GM21825 (cell line): ENCODE data around the gene VWCE.

ENCODE experiments used
- ATAC-seq: cut with Tn5 transposase; IDR thresholded peaks from one replicate; pipeline ENCODE4 v1.9.1; 2021; ENCODE audit warnings: mild to moderate bottlenecking, moderate library complexity; ENCODE audit not compliant: unreplicated experiment

Gene VWCE

GRCh38 chr11:61287338-61287977 lies 7.7 kb downstream of the VWCE start:
- no peak for ATAC-seq

DNA sequence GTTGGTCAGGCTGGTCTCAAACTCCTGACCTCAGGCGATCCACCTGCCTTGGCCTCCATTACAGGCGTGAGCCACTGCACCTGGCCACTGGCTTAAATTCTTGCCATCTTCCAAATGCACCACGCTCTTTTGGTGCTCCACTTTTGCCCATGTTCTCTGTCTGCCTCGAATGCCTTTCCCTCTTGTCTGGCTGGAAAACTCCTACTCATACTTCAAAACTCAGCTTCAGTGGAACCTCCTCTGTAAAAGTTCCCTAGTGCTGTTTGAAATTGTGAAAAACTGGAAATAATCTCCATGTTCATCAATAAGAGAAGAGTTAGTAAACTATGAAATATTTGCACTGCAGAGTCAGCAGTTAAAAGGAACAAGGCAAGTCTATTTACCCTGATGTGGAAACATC lies 11.5 kb downstream of the VWCE start:
- no peak for ATAC-seq

GRCh38 chr11:61281581-61282250 lies 13.4 kb downstream of the VWCE start:
- ATAC-seq, result no peak

DNA sequence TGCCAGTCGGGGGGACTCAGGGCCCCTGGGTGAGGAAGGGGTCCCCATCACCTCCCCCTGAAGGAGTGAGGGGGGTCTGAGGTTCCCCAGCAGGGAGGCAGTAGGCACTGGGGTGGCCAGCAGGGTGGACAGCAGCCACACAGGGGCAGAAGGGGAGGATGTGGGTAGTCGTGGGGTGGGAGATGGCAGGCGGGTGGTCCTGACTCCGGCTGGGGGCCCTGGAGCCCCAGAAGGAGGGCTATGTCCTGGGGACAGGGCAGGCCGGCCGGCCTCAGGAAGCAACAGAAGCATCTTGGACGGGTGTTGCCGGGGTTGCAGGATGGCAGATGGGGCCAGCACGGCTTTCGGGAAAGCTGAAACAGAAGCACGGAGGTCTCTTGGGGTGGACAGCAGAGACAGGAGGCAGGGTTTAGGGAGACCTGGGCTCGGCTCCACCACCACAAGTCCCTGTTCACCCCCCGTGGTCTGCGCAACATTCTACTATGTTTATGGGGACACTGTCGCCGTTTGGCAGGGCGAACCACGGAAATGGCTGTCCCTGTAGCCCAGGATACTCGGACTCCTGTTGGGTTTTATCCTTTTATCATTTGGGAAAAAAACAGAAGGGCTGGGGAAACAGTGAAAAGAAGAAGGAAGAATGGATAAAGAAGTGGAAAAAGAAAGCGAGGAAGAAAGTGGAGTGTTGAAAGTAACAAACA lies 14.1 kb downstream of the VWCE start:
- ATAC-seq, result no peak

GRCh38 chr11:61279934-61280659 lies 15.0 kb downstream of the VWCE start:
- no peak for ATAC-seq

DNA sequence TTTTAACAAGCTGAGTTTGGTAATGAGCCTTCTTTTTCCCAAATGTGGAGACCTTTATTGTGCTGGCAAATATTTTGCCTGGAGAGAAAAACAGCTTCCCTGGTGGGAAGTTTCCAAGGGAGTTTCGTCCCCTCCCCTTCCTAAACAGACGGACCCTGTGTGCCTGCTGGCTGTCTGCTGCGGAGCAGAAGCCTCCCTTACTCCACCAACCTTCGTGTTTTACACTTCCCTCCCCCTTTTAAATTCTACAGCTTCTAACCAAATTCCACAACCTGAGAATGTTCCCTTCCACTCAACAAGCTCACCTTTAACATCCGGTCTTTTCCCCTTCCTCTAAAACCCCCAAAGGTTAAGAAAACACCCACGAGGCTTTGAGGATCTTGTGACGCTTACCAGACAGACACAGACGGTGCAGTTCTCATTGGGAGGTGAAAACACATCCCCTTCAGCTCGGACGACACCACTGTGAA lies 17.1 kb downstream of the VWCE start:
- ATAC-seq, result no peak

GRCh38 chr11:61277186-61278000 lies 17.7 kb downstream of the VWCE start:
- ATAC-seq, result no peak

- no peak for ATAC-seq
These were observed 19.9 kb downstream of the VWCE start for GRCh38 chr11:61275191-61275590.

DNA sequence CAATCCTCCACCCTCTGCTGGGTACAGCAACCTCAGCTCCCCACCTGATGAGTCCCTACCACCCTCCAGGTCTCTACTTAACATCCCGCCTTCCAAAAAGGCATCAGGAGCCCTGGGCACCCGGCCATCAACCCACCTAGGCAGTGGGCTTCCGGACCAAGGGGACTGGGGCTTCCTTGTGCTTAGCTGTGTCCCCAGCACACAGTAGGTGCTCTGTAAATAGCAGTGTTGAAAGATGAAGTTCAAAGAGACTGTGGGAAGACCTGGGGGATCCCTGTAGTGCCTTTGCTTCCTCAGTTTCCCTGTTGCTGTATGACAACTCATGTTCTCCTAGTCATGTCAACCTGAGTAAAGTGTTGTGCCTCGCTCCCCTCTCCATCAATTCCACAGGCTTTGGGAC lies 21.0 kb downstream of the VWCE start:
- no peak for ATAC-seq

GRCh38 chr11:61273178-61274078 lies 21.7 kb downstream of the VWCE start:
- no peak for ATAC-seq

DNA sequence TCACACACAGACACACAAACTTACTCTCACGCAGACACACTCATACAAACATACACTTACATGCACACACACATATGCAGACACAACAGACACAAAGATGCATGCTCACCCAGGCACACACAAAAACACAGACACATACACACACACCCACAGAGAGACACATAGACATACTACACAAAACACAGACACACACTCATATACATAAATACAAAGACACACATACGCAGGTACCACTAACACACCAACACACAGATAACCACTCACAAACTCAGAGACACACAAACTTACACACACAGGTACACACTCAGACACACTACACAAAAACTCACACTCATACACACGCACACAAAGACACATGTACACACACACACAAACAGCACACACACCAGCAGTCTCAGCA lies 22.4 kb downstream of the VWCE start:
- ATAC-seq, result no peak

- no peak for ATAC-seq
These were observed 24.6 kb downstream of the VWCE start for GRCh38 chr11:61270354-61271076.

DNA sequence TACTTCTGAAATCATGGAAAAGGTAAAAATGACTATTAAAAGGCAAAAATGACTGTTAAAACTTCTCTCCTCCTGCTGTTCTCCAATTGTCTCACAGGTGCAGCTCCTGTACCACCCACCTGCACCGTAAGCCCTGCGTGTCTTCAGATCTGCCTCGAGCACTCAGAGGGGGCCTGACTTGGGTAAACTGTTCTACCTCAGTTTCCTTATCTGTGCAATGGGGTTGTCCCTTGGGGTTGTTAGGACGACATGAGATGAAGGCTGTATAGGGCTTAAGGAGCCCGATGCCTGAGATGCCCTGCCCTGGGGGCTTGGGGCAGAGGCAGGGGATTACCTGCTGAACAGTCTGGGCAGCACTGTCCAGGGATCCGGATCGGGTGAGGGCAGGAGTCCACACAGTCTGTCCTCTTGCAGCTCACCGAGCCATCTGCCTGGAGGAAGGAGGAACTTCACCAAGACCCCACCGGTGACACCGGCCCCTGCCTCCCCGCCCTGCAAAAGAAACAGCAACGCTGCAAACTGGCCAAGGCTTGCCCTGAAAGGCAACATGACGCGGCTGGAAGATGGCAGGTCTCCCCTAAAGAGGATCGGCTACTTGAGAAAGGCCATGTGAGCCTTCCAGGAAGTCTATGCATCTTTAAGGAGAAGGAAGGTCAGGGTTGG lies 26.4 kb downstream of the VWCE start:
- no peak for ATAC-seq

DNA sequence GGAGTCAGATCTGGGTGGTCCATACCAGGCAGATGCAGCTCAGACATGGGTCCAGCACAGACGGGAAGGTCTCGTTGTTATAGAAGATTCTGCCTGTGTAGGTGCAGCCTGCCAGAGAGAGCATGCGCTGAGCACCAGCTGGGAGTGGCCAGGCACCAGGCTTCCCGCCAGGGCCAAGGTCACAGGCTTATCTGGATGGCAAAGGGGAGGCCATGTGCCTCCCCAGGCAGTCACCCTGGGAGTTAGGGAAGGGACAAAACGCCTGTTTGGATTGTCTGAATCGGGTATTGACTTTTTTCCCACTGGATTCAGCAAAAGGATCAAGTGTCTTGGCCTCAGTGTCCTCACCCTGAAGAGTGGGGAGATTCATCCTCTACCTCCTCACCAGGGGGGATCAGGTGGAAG lies 27.7 kb downstream of the VWCE start:
- ATAC-seq, result no peak

- no peak for ATAC-seq
These were observed 28.5 kb downstream of the VWCE start for GRCh38 chr11:61266602-61267001.

DNA sequence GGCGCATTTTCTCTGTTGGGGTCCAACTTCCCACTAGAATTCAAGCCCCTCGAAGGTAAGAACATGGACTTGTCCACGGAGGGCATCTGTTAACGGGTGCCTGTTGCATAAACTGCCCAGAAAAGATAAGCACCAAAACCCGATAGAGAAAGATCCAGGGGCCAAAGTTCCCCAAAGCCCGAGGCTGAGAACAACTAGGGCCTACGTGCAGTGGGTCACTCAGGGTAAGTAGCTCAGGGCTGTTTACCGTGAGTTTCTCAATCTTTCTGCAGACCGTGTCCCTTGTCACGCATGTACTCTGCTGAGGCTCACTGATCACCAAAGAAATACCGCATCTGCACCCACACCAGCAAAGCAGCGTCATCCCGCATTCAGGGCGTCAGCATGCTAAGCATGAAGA lies 29.8 kb downstream of the VWCE start:
- ATAC-seq, result no peak

- ATAC-seq, result no peak
These were observed 30.3 kb downstream of the VWCE start for GRCh38 chr11:61264795-61265194.

DNA sequence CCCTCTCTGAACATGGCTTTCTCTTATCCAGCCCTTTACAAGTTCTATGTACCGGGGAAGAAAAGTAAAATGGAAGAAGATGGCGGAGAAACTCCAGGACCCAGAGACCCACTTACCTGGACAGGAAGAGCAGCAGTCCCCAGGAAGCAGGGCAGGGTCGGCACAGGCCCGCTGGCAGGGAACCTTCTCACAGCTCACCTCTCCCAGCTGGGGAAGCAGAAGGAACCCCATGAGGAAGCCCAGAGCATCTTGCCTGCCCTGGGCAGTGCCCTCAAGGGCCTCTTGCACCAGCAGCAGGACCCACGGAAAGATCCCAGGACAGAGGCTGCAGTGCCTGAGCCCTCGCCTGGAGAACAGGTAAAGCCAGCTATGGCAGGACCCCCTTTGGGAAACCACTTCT lies 30.7 kb downstream of the VWCE start:
- ATAC-seq, result no peak
